KMS-11 (cell line): ENCODE data around the gene TLCD3B.

ENCODE experiments used
- H2AFZ ChIP-seq: fragments of 200-600 bp; sonication (generic); 2 replicates; pipeline ENCODE4 v1.6.1; 2016; ENCODE audit warnings: antibody characterized with exemption, mixed run types, low read depth
- H3K27ac ChIP-seq: fragments of 200-600 bp; sonication (generic); 2 replicates; pipeline ENCODE4 v1.6.1; 2016; ENCODE audit warnings: mild to moderate bottlenecking, mixed run types
- H3K27me3 ChIP-seq: fragments of 200-600 bp; sonication (generic); 2 replicates; pipeline ENCODE4 v1.6.1; 2017; ENCODE audit warnings: mild to moderate bottlenecking, low read depth, mixed run types, moderate library complexity; ENCODE audit not compliant: insufficient read depth
- H3K36me3 ChIP-seq: fragments of 200-600 bp; sonication (generic); 2 replicates; pipeline ENCODE4 v1.6.1; 2017; ENCODE audit warnings: mild to moderate bottlenecking, mixed run types; ENCODE audit not compliant: insufficient read depth
- H3K4me1 ChIP-seq: fragments of 200-600 bp; sonication (generic); 2 replicates; pipeline ENCODE4 v1.6.1; 2016; ENCODE audit warnings: mild to moderate bottlenecking, low read depth, mixed run types; ENCODE audit not compliant: poor library complexity, severe bottlenecking
- H3K4me2 ChIP-seq: fragments of 200-600 bp; sonication (generic); 2 replicates; pipeline ENCODE4 v1.7.0; 2016; ENCODE audit warnings: mild to moderate bottlenecking, mixed run types
- H3K4me3 ChIP-seq: fragments of 200-600 bp; sonication (generic); IDR thresholded peaks from 2 replicates; pipeline ENCODE4 v1.6.1; 2017; ENCODE audit warnings: low read depth, low read length, mixed read lengths; ENCODE audit not compliant: insufficient read depth
- H3K79me2 ChIP-seq: fragments of 200-600 bp; sonication (generic); 2 replicates; pipeline ENCODE4 v1.6.1; 2016; ENCODE audit warnings: low read depth, mixed run types; ENCODE audit not compliant: insufficient read depth
- H3K9ac ChIP-seq: fragments of 200-600 bp; sonication (generic); 2 replicates; pipeline ENCODE4 v1.6.1; 2016; ENCODE audit warnings: mild to moderate bottlenecking, mixed run types
- H4K20me1 ChIP-seq: fragments of 200-600 bp; sonication (generic); 2 replicates; pipeline ENCODE4 v1.6.1; 2016; ENCODE audit warnings: mild to moderate bottlenecking, mixed run types; ENCODE audit not compliant: insufficient read depth
- CTCF ChIP-seq: fragments of 200-600 bp; sonication (generic); conservative IDR thresholded peaks from 2 replicates; pipeline ENCODE4 v1.6.1; 2017; ENCODE audit warnings: low read depth, mild to moderate bottlenecking, antibody characterized with exemption, low read length, moderate library complexity, mixed read lengths

TLCD3B gene

DNA sequence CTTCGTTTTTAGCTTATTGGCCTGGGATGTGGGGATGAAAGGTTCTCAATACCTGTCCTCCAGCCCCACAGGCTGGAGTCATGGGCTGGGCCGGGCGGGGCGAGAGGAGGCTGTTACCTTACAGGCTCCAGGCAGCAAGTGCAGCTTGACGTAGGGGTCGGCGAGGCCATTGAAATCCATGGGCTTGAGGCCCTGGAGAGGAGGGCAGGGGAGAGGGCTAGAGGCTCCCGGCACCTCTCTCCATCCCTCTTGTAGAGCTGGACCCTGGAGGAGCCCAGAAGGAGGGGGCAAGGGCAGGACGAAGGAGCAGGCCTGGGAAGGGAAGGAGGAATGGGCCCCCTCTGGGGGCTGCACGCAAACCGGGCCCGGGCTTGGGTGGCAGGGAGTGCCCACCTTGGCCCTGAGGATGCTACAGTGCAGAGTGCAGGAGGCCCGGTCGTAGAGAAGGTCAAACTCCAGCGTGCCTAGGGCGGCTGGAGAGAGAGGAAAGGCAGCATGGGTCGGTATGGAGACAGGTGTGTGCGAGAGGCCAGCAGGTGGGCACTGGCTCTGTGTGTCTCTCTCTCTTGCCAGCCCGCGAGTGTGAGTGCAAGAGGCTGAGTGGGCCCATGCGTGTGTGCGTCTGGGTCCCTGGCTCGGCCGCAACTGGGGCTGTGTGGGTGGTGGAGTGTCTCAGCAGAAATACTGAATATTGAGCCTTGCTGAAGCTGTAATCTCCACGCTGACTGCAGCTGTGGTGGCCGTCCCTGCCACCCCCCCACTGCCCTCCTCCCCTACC, 21.8 kb downstream of the TLCD3B start:
- H3K79me2 ChIP-seq = no peaks in the 10 kb centered on the region
- H3K4me2 ChIP-seq = no peak overlapping the region
- no peaks in the 10 kb centered on the region for H4K20me1 ChIP-seq
- no peaks in the 10 kb centered on the region for H3K36me3 ChIP-seq
- no peak overlapping the region for H3K4me3 ChIP-seq
- no peak for TF ChIP-seq CTCF
- H3K9ac ChIP-seq = no peak overlapping the region
- H3K27me3 ChIP-seq = peaks cover 28% of the 10 kb centered on the region
- no peak overlapping the region for H2AFZ ChIP-seq
- H3K27ac ChIP-seq = no peak overlapping the region
- no peaks in the 10 kb centered on the region for H3K4me1 ChIP-seq

GRCh38 chr16:30007378-30007895, 23.6 kb downstream of the TLCD3B start:
- peaks cover 27% of the 10 kb centered on the region for H3K27me3 ChIP-seq
- H2AFZ ChIP-seq = no peak overlapping the region
- no peak overlapping the region for H3K4me2 ChIP-seq
- H3K36me3 ChIP-seq = no peaks in the 10 kb centered on the region
- no peaks in the 10 kb centered on the region for H3K79me2 ChIP-seq
- H3K4me3 ChIP-seq = no peak overlapping the region
- no peaks in the 10 kb centered on the region for H4K20me1 ChIP-seq
- TF ChIP-seq CTCF = no peak
- no peak overlapping the region for H3K9ac ChIP-seq
- H3K4me1 ChIP-seq = no peaks in the 10 kb centered on the region
- H3K27ac ChIP-seq = no peak overlapping the region

GRCh38 chr16:30006659-30007377, 24.3 kb downstream of the TLCD3B start:
- no peak for TF ChIP-seq CTCF
- Histone ChIP-seq H4K20me1 (no peaks in the 10 kb centered on the region), H3K4me1 (no peaks in the 10 kb centered on the region), H3K36me3 (no peaks in the 10 kb centered on the region), H3K9ac (no peak overlapping the region), H3K27me3 (peaks cover 27% of the 10 kb centered on the region), H3K4me3 (no peak overlapping the region), H3K27ac (no peak overlapping the region), H3K79me2 (no peaks in the 10 kb centered on the region), H3K4me2 (no peak overlapping the region), H2AFZ (no peak overlapping the region)

DNA sequence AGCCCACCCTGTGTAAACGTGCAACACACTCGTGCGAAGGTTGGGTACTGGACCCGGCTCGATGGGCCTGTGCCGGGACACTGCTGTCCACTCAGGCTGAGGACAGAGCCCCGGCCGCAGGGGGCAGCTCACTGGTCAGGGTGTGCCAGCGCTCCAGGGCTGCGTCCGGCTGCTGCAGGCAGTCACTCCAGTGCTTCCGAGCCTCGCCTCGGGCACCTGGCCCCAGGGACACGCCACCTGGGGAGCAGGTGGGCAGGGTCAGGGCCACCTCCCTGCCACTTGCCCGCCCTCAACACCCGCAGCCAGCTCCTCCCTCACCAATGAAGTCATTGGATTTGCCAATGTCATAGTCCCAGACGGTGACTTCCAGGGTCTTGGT, 25.0 kb downstream of the TLCD3B start:
- Histone ChIP-seq H3K4me3 (no peak overlapping the region), H3K36me3 (no peaks in the 10 kb centered on the region), H3K9ac (no peak overlapping the region), H3K27me3 (peaks cover 27% of the 10 kb centered on the region), H3K4me2 (no peak overlapping the region), H3K27ac (no peak overlapping the region), H3K4me1 (no peaks in the 10 kb centered on the region), H2AFZ (no peak overlapping the region), H4K20me1 (no peaks in the 10 kb centered on the region), H3K79me2 (no peaks in the 10 kb centered on the region)
- TF ChIP-seq CTCF = no peak
